Uterus (tissue), 4 donors: Measurements from ENCODE around the gene CENPU. TPM values are rescaled to one million over a fixed set of nuclear protein-coding genes. Genes with fewer than 3 reads are reported as not detected.

Experiments
- DNase-seq, 2 donors: peaks; one replicate each; pipeline ENCODE4 v3.0.0-alpha.2; 2019 to 2020
- H3K27ac ChIP-seq, 2 donors: fragments of 200-600 bp; sonication (generic); 1 replicate in 1 of 2; 2 replicates in 1 of 2; pipeline ENCODE4 v1.5.1; 2016 to 2018
- H3K27me3 ChIP-seq, 2 donors: fragments of 200-600 bp; sonication (generic); one replicate each; pipeline ENCODE4 v1.5.1; 2018 to 2019; ENCODE audit warnings: control low read depth in 1 of 2
- H3K36me3 ChIP-seq, 2 donors: fragments of 200-600 bp; sonication (generic); one replicate each; pipeline ENCODE4 v1.5.1; 2019; ENCODE audit warnings: control low read depth in 1 of 2
- H3K4me1 ChIP-seq, 2 donors: fragments of 200-600 bp; sonication (generic); one replicate each; pipeline ENCODE4 v1.5.1; 2018 to 2019; ENCODE audit warnings: control low read depth in 1 of 2
- H3K4me3 ChIP-seq, 2 donors: fragments of 200-600 bp; sonication (generic); 1 replicate in 1 of 2; 2 replicates in 1 of 2; pipeline ENCODE4 v1.5.1; 2018 to 2019; ENCODE audit warnings: mild to moderate bottlenecking in 1 of 2
- H3K9me3 ChIP-seq, 2 donors: fragments of 200-600 bp; sonication (generic); one replicate each; pipeline ENCODE4 v1.5.1; 2019; ENCODE audit warnings: control low read depth in 1 of 2
- CTCF ChIP-seq, 4 experiments: fragments of 200-600 bp in 2 of 4; fragments of 450-650 bp in 2 of 4; sonication (generic) in 2 of 4; IDR thresholded peaks; one replicate each; pipeline ENCODE4 v1.5.1; 2016 to 2019; ENCODE audit warnings: antibody characterized with exemption in 4 of 4, mild to moderate bottlenecking in 2 of 4, moderate library complexity in 1 of 4
- POLR2A ChIP-seq, 2 donors: fragments of 450-650 bp; IDR thresholded peaks; one replicate each; pipeline ENCODE4 v1.6.1; 2016; ENCODE audit warnings: antibody characterized with exemption in 2 of 2, mild to moderate bottlenecking in 1 of 2, moderate library complexity in 1 of 2
- intact Hi-C: fragments of 100-400 bp; cut with DNase I; formaldehyde crosslinking; loops from one replicate; pipeline ENCODE4 v1.15.1; 2023; ENCODE audit warnings: low total_unique reads
- total RNA-seq, 4 donors: library from RNA; depleted of rRNA in 3 of 4; stranded (reverse); fragments of >200 nt in 3 of 4; gene quantifications; one replicate each; pipeline versions ENCODE4 v1.1.0 to v1.2.4, GENCODE V29; 2014 to 2023
- donor health status: DM: yes; HTN: yes; CAD: no.

Gene CENPU
- total RNA-seq, 4 donors from 2014 or later: 1.9 to 30.5 TPM; not detected in 2

- H3K4me1 ChIP-seq: peaks cover 0 to 4% of the 10 kb centered on the region in 2 donors
- TF ChIP-seq POLR2A (IDR thresholded peaks at IDR 0.05) (no peak), CTCF (IDR thresholded peaks at IDR 0.05) (no peak)
- H3K9me3 ChIP-seq: no peaks in the 10 kb centered on the region
- peak overlapping the region in 1 of 2 donors; percentile 76 for H3K27ac ChIP-seq
- no peaks in the 10 kb centered on the region for H3K36me3 ChIP-seq
- H3K4me3 ChIP-seq: no peak overlapping the region
- H3K27me3 ChIP-seq: no peaks in the 10 kb centered on the region
- intact Hi-C loops: no loop called here
- no peak for DNase-seq
Measured at GRCh38 chr4:184760681-184761080, 26.8 kb upstream of the CENPU start.

- Histone ChIP-seq H3K36me3 (no peaks in the 10 kb centered on the region), H3K27me3 (no peaks in the 10 kb centered on the region), H3K9me3 (no peaks in the 10 kb centered on the region), H3K4me3 (no peak overlapping the region), H3K4me1 (peaks cover 0 to 1% of the 10 kb centered on the region in 2 donors), H3K27ac (peak overlapping the region; percentile 38 to 48)
- intact Hi-C loops: no loop called here
- peak in 1 of 2 donors; percentile 67 for DNase-seq
- TF ChIP-seq CTCF (IDR thresholded peaks at IDR 0.05) (no peak), POLR2A (IDR thresholded peaks at IDR 0.05) (no peak)
Measured at GRCh38 chr4:184757810-184758209, 23.9 kb upstream of the CENPU start.

GRCh38 chr4:184756399-184756798 is 22.5 kb upstream of the CENPU start:
- Histone ChIP-seq H3K36me3 (no peaks in the 10 kb centered on the region), H3K4me1 (no peaks in the 10 kb centered on the region), H3K27ac (peak overlapping the region; percentile 39 to 65), H3K27me3 (no peaks in the 10 kb centered on the region), H3K9me3 (no peaks in the 10 kb centered on the region), H3K4me3 (no peak overlapping the region)
- intact Hi-C loops: no loop called here
- DNase-seq: peak; percentile 34 to 46
- TF ChIP-seq CTCF (IDR thresholded peaks at IDR 0.05) (no peak), POLR2A (IDR thresholded peaks at IDR 0.05) (no peak)

GRCh38 chr4:184755278-184755677 is 21.4 kb upstream of the CENPU start:
- no peak overlapping the region for H3K4me3 ChIP-seq
- DNase-seq: peak in 1 of 2 donors; percentile 35
- H3K36me3 ChIP-seq: no peaks in the 10 kb centered on the region
- H3K9me3 ChIP-seq: no peaks in the 10 kb centered on the region
- no peaks in the 10 kb centered on the region for H3K4me1 ChIP-seq
- intact Hi-C loops: no loop called here
- TF ChIP-seq POLR2A (IDR thresholded peaks at IDR 0.05): no peak
- no peak for TF ChIP-seq CTCF (IDR thresholded peaks at IDR 0.05)
- peak overlapping the region in 1 of 2 donors; percentile 8 for H3K27ac ChIP-seq
- H3K27me3 ChIP-seq: no peaks in the 10 kb centered on the region

GRCh38 chr4:184752496-184753275 is 18.8 kb upstream of the CENPU start:
- Histone ChIP-seq H3K4me1 (no peaks in the 10 kb centered on the region), H3K27me3 (no peaks in the 10 kb centered on the region), H3K36me3 (no peaks in the 10 kb centered on the region), H3K27ac (no peak overlapping the region), H3K9me3 (no peaks in the 10 kb centered on the region), H3K4me3 (no peak overlapping the region)
- no peak for DNase-seq
- intact Hi-C loops: loop anchor here (5.0 kb wide), 1 partner anchor 75 kb away; the partner anchor contains the start of gene ACSL1
- TF ChIP-seq POLR2A (IDR thresholded peaks at IDR 0.05) (no peak), CTCF (IDR thresholded peaks at IDR 0.05) (no peak)
